T-helper 9 cell (primary cell): ENCODE measurements around the gene ATRX.

ENCODE experiments used
- DNase-seq: peaks from one replicate; pipeline ENCODE4 v3.0.0-alpha.2; 2020

ATRX gene

GRCh38 chrX:77484045-77484444 is 302.0 kb downstream of the ATRX start:
- DNase-seq = no peak

DNA sequence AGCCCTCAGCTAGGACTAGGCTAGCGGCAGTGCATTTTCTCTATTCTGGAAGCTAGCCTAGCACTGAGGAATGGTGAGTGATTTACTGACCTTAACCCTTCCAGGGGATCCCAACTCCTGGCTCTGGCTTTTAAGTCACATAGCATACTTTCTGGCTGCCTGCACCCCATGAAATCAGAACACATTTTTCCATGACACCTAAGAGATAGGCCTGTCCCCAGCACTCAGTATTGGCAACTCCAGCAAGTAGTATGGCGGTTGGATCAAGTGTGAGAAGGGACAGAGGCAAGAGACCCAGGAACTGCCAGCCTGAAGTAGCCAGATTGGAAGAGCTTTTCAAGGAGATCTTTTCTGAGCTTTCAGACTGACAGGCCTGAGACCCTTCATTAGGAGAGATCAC is 330.6 kb downstream of the ATRX start:
- DNase-seq = no peak
